Measurements from ENCODE around the gene SAMD4A. TPM values are rescaled to one million over a fixed set of nuclear protein-coding genes. Genes with fewer than 3 reads are reported as not detected.
A peak's percentile ranks its signal among the peaks of the same experiment; 100 is the strongest.

Gene SAMD4A
- total and polyA plus RNA-seq, 12 donors = 14.0 to 284 (median 191) TPM

DNA sequence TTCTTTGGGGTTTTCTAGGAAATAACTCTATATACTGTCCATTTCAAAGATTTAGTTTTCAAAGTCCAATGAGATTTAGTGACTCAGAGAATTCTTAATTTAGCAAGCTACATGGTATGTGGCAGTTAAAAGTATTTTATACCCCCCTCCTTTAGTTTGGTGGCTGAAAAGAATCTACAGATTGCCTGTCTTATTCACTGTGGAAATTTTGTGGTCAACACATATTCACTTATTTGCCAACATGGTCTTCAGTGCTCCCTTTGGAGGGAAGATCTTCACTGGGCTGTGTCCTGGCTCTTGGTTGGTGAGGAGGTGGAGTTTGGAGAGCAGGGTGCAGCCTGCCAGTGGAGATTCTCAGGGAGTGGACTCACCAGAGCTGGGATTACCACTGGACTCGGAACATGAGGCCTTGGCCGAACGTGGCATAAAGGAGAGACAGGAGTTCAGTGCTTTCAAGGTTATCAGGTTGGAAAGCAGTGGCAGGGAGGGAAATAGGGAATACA is 39.8 kb downstream of the SAMD4A start:
- WGBS, 2 donors = 53 to 70% methylated on average over 3 of the region's 3 CpGs
- Histone ChIP-seq H3K9me3 (peaks cover 0 to 12% (median 0%) of the 10 kb centered on the region in 11 donors), H3K4me3 (no peak overlapping the region), H3K36me3 (peaks cover 0 to 5% (median 0%) of the 10 kb centered on the region in 9 donors), H3K27ac (peak overlapping the region; percentile 70 to 88 (median 80)), H3K4me1 (peaks cover 0 to 65% (median 34%) of the 10 kb centered on the region in 9 donors), H3K27me3 (no peaks in the 10 kb centered on the region)
- DNase-seq (peak; percentile 20 to 58), ATAC-seq (peak; percentile 41 to 90 (median 82))
- intact Hi-C loops (cut with DNase I) = no loop called here
- TF ChIP-seq, protein P1, sequence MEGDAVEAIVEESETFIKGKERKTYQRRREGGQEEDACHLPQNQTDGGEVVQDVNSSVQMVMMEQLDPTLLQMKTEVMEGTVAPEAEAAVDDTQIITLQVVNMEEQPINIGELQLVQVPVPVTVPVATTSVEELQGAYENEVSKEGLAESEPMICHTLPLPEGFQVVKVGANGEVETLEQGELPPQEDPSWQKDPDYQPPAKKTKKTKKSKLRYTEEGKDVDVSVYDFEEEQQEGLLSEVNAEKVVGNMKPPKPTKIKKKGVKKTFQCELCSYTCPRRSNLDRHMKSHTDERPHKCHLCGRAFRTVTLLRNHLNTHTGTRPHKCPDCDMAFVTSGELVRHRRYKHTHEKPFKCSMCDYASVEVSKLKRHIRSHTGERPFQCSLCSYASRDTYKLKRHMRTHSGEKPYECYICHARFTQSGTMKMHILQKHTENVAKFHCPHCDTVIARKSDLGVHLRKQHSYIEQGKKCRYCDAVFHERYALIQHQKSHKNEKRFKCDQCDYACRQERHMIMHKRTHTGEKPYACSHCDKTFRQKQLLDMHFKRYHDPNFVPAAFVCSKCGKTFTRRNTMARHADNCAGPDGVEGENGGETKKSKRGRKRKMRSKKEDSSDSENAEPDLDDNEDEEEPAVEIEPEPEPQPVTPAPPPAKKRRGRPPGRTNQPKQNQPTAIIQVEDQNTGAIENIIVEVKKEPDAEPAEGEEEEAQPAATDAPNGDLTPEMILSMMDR (IDR thresholded peaks at IDR 0.05) = no peak

DNA sequence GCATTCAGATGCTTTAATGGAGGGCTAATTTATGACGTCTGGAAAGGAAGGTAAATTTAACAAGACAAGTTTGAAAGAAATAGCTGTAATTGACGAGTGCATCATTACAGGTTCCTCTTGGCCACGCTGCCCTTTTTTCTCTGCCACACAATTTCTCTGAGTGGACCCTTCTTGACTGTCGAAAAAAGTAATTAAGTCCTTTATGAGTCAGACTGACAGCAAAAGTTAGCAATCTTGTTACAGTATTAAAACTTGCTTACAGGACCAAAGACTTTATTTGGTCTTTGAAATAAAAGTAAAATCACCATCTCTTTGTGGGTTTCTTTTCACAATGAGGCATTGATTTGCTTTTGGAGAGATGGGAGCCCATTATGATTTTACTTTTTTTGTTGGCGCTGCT is 42.6 kb downstream of the SAMD4A start:
- H3K4me3 ChIP-seq = no peak overlapping the region
- H3K27ac ChIP-seq = peak overlapping the region in 2 of 10 donors; percentile 30 to 87
- no peaks in the 10 kb centered on the region for H3K27me3 ChIP-seq
- H3K36me3 ChIP-seq = peaks cover 0 to 5% (median 0%) of the 10 kb centered on the region in 9 donors
- DNase-seq (no peak), ATAC-seq (no peak)
- H3K4me1 ChIP-seq = peaks cover 0 to 59% (median 31%) of the 10 kb centered on the region in 9 donors
- 73 to 76% methylated on average over 5 of the region's 5 CpGs for WGBS, 2 donors
- peaks cover 0 to 12% (median 0%) of the 10 kb centered on the region in 11 donors for H3K9me3 ChIP-seq
- TF ChIP-seq, protein P1 (IDR thresholded peaks at IDR 0.05) = no peak
- intact Hi-C loops (cut with DNase I) = no loop called here

DNA sequence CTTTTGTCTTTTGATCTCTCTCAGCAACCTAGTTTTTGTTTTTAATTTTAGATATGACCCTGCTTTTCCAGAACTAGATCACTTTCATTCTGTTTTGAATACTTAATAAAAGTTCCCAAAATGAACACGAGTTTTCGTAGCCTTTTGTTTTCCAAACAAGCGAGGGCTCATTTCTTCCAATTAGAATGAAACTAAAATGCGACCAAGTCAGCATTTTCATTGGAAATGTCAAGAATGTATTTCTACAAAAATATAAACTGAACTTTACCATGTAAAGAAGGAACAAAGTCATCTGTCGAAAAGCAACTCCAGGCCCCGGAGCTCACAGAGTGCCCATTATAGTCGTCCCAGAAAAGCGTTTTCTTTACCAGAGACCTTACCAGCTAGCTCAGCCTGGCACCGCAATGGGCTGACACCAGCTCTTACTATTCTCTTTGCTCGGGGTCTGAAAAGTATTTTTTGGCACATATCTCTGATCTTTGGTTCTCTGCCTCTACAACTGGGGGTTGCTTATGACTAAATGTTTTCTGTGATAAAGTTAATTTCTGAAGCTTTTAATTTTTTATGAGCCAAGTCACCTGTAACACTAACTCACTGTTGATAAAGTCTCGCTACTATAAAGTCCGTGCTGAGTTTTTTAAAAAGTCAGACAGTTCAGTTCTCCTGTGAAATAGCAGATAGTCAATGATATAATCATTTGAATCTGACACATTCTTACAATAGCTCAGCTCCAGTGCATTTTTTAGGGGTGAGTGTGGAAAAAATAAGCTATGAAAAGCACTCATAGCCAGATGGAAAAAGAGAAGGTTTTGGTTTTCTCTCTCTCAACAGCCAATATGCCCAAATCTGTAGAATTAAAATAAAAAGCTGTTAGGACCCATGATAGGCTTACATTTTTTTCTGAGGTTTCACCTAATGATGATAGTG is 43.4 kb downstream of the SAMD4A start:
- Histone ChIP-seq H3K9me3 (peaks cover 0 to 12% (median 0%) of the 10 kb centered on the region in 11 donors), H3K27me3 (no peaks in the 10 kb centered on the region), H3K27ac (peak overlapping the region in 3 of 10 donors; percentile 24 to 87 (median 30)), H3K36me3 (peaks cover 0 to 6% (median 0%) of the 10 kb centered on the region in 9 donors), H3K4me3 (no peak overlapping the region), H3K4me1 (peaks cover 0 to 58% (median 26%) of the 10 kb centered on the region in 9 donors)
- ATAC-seq (no peak), DNase-seq (no peak)
- TF ChIP-seq, protein P1 (IDR thresholded peaks at IDR 0.05) = no peak
- intact Hi-C loops (cut with DNase I) = no loop called here
- WGBS, 2 donors = 83% methylated on average over 12 of the region's 12 CpGs

DNA sequence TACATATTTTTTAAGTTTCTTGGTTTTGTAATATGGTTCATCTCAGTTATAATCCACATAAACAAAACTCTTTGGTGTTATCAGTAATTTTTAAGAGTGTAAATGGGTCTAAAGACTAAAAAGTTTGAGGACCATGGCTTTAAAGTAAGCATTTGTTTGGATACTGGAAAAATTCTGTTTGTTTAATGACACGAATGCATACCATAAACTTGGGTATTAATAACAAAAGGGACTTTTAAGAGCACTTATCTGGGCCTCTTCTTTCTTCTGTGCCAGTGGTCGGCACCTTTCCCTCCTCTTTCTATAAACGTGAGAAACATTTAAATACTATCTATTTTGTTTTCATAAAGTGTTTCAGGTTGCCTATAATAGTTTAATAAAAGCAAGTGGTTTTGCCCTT is 47.4 kb downstream of the SAMD4A start:
- no peak overlapping the region for H3K27ac ChIP-seq
- no peaks in the 10 kb centered on the region for H3K27me3 ChIP-seq
- TF ChIP-seq, protein P1 (IDR thresholded peaks at IDR 0.05) = no peak
- 62 to 78% methylated on average over 3 of the region's 3 CpGs for WGBS, 2 donors
- peaks cover 0 to 6% (median 0%) of the 10 kb centered on the region in 9 donors for H3K36me3 ChIP-seq
- DNase-seq (no peak), ATAC-seq (no peak)
- H3K4me3 ChIP-seq = no peak overlapping the region
- peaks cover 0 to 33% (median 19%) of the 10 kb centered on the region in 9 donors for H3K4me1 ChIP-seq
- intact Hi-C loops (cut with DNase I) = no loop called here
- peaks cover 0 to 10% (median 0%) of the 10 kb centered on the region in 11 donors for H3K9me3 ChIP-seq

Data from heart right ventricle (tissue), 16 donors.